ENCODE data around the gene CCNI2.

- TF ChIP-seq CTCF (IDR thresholded peaks at IDR 0.05), result no peak
- no peak for TF ChIP-seq ELF4 (CRISPR knock-in tag; IDR thresholded peaks at IDR 0.05; ENCODE audit: low read depth)
- TF ChIP-seq, protein P1, sequence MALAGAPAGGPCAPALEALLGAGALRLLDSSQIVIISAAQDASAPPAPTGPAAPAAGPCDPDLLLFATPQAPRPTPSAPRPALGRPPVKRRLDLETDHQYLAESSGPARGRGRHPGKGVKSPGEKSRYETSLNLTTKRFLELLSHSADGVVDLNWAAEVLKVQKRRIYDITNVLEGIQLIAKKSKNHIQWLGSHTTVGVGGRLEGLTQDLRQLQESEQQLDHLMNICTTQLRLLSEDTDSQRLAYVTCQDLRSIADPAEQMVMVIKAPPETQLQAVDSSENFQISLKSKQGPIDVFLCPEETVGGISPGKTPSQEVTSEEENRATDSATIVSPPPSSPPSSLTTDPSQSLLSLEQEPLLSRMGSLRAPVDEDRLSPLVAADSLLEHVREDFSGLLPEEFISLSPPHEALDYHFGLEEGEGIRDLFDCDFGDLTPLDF (CRISPR knock-in tag; IDR thresholded peaks at IDR 0.05), result no peak
- TF ChIP-seq, protein P2, sequence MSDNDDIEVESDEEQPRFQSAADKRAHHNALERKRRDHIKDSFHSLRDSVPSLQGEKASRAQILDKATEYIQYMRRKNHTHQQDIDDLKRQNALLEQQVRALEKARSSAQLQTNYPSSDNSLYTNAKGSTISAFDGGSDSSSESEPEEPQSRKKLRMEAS (CRISPR knock-in tag; IDR thresholded peaks at IDR 0.05), result no peak
Measured at GRCh38 chr5:132799392-132799791, 52.2 kb downstream of the CCNI2 start.

Measured in WTC11 (cell line).